Loucy (cell line): Measurements from ENCODE around the gene CCDC92B.
A peak's percentile ranks its signal among the peaks of the same experiment; 100 is the strongest.

Experiments used
- H2AFZ ChIP-seq: fragments of 200-600 bp; sonication (generic); 2 replicates; pipeline ENCODE4 v1.6.0; 2016; ENCODE audit warnings: antibody characterized with exemption, mild to moderate bottlenecking, low read length, moderate library complexity
- H3F3A ChIP-seq: fragments of 200-600 bp; 2 replicates; pipeline ENCODE4 v1.6.0; 2016; ENCODE audit warnings: antibody characterized with exemption, low read depth, mild to moderate bottlenecking
- H3K27me3 ChIP-seq: fragments of 200-600 bp; sonication (generic); 2 replicates; pipeline ENCODE4 v1.6.1; 2014; ENCODE audit warnings: low read length, mild to moderate bottlenecking; ENCODE audit not compliant: insufficient read depth, poor library complexity, severe bottlenecking
- H3K36me3 ChIP-seq: fragments of 200-600 bp; sonication (generic); 2 replicates; pipeline ENCODE4 v1.6.1; 2016; ENCODE audit warnings: low read length; ENCODE audit not compliant: insufficient read depth
- H3K4me1 ChIP-seq: fragments of 200-600 bp; sonication (generic); 2 replicates; pipeline ENCODE4 v1.5.1; 2014; ENCODE audit warnings: low read length, mild to moderate bottlenecking; ENCODE audit not compliant: insufficient read depth, poor library complexity, severe bottlenecking
- H3K4me2 ChIP-seq: fragments of 200-600 bp; sonication (generic); 2 replicates; pipeline ENCODE4 v1.6.0; 2014; ENCODE audit warnings: antibody characterized with exemption, low read length, low read depth, mild to moderate bottlenecking; ENCODE audit not compliant: poor library complexity, severe bottlenecking
- H3K4me3 ChIP-seq: fragments of 200-600 bp; sonication (generic); 2 replicates; pipeline ENCODE4 v1.5.1; 2014; ENCODE audit warnings: low read length, mild to moderate bottlenecking, mixed read lengths; ENCODE audit not compliant: poor library complexity, severe bottlenecking
- H3K79me2 ChIP-seq: fragments of 200-600 bp; sonication (generic); 2 replicates; pipeline ENCODE4 v1.6.1; 2014; ENCODE audit warnings: low read length; ENCODE audit not compliant: insufficient read depth
- H3K9ac ChIP-seq: fragments of 200-600 bp; sonication (generic); 2 replicates; pipeline ENCODE4 v1.6.0; 2014; ENCODE audit warnings: mild to moderate bottlenecking, low read depth, low read length, moderate library complexity; ENCODE audit not compliant: poor library complexity, severe bottlenecking
- H3K9me2 ChIP-seq: fragments of 200-600 bp; sonication (generic); replicated peaks from 2 replicates; pipeline ENCODE4 v1.6.1; 2016; ENCODE audit warnings: low read depth, low read length, mixed read lengths
- H3K9me3 ChIP-seq: fragments of 200-600 bp; sonication (generic); 2 replicates; pipeline ENCODE4 v1.6.1; 2014; ENCODE audit warnings: mild to moderate bottlenecking, antibody characterized with exemption, low read length, low read depth; ENCODE audit not compliant: insufficient read depth
- H4K20me1 ChIP-seq: fragments of 200-600 bp; sonication (generic); 2 replicates; pipeline ENCODE4 v1.6.0; 2014; ENCODE audit warnings: antibody characterized with exemption, low read length, mild to moderate bottlenecking; ENCODE audit not compliant: insufficient read depth, poor library complexity, severe bottlenecking
- EZH2phosphoT487 ChIP-seq: fragments of 200-600 bp; IDR thresholded peaks from 2 replicates; pipeline ENCODE4 v1.6.1; 2018; ENCODE audit warnings: antibody characterized with exemption, mild to moderate bottlenecking, moderate library complexity, borderline replicate concordance
- TF ChIP-seq, protein P1 (sequence below): fragments of 200-600 bp; sonication (generic); conservative IDR thresholded peaks from 2 replicates; pipeline ENCODE4 v1.5.1; 2014; ENCODE audit warnings: mild to moderate bottlenecking, antibody characterized with exemption, low read length

The CCDC92B gene

DNA sequence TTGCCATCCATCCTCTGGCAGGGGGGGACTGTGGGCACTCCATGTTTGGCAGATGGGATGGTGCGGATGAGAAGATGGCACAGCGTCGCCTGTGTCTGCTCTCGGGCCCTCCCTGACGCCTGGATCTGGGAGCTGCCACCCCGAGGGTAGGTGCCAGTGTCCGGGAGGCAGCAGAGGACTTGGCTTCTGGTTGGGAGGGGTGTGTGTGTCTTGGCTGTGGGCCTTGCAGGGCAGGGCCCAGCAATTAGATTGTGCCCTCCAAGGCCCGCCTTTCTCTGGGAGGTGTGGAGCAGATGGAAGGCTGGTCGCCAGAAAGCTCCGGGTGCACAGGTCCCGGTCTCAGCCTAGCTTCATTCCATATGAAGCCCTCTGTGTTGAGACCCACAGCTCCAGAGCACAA is 48.2 kb upstream of the CCDC92B start:
- H3K4me2 ChIP-seq, result peak overlapping the region; percentile 92
- H3K9ac ChIP-seq, result peak overlapping the region; percentile 83
- peaks cover 7% of the 10 kb centered on the region; the same call in 1 of the 2 replicates for H3K36me3 ChIP-seq
- H3K9me3 ChIP-seq, result no peaks in the 10 kb centered on the region
- no peaks in the 10 kb centered on the region for H3K27me3 ChIP-seq
- H3K4me1 ChIP-seq, result peaks cover 55% of the 10 kb centered on the region
- no peak for TF ChIP-seq EZH2phosphoT487
- TF ChIP-seq, protein P1, sequence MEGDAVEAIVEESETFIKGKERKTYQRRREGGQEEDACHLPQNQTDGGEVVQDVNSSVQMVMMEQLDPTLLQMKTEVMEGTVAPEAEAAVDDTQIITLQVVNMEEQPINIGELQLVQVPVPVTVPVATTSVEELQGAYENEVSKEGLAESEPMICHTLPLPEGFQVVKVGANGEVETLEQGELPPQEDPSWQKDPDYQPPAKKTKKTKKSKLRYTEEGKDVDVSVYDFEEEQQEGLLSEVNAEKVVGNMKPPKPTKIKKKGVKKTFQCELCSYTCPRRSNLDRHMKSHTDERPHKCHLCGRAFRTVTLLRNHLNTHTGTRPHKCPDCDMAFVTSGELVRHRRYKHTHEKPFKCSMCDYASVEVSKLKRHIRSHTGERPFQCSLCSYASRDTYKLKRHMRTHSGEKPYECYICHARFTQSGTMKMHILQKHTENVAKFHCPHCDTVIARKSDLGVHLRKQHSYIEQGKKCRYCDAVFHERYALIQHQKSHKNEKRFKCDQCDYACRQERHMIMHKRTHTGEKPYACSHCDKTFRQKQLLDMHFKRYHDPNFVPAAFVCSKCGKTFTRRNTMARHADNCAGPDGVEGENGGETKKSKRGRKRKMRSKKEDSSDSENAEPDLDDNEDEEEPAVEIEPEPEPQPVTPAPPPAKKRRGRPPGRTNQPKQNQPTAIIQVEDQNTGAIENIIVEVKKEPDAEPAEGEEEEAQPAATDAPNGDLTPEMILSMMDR, result no peak
- no peaks in the 10 kb centered on the region for H3F3A ChIP-seq
- H3K4me3 ChIP-seq, result peak overlapping the region; percentile 79
- H2AFZ ChIP-seq, result no peak overlapping the region
- H3K79me2 ChIP-seq, result peaks cover 85% of the 10 kb centered on the region
- H4K20me1 ChIP-seq, result peaks cover 31% of the 10 kb centered on the region
- no peaks in the 10 kb centered on the region for H3K9me2 ChIP-seq

DNA sequence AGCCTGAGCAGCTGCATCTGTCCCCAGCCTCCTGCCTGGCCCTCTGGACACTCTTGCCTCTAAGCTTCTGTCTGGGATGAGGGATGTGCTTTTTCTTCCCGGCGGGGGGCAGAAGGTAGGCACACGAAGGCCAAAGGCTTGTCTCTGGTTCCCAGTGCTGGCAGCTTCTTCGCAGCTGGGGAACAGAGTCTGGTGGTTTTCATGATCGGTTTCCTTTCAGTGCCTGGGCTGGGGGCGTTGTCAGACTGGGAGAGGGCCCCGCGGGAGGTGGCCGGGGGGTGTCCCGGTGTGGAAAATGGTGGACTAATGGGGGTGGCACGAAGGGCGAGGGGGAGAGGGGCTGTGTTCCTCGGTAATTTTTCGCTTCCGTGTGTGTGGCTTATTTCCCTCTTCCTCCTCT is 47.8 kb upstream of the CCDC92B start:
- Histone ChIP-seq H3K4me3 (peak overlapping the region; percentile 79), H3K36me3 (peaks cover 7% of the 10 kb centered on the region; the same call in 1 of the 2 replicates), H3K27me3 (no peaks in the 10 kb centered on the region), H3K79me2 (peaks cover 84% of the 10 kb centered on the region), H3K9me3 (no peaks in the 10 kb centered on the region), H3F3A (no peaks in the 10 kb centered on the region), H2AFZ (no peak overlapping the region), H4K20me1 (peaks cover 30% of the 10 kb centered on the region), H3K4me2 (peak overlapping the region; percentile 92), H3K9ac (peak overlapping the region; percentile 83), H3K4me1 (peaks cover 59% of the 10 kb centered on the region), H3K9me2 (no peaks in the 10 kb centered on the region)
- TF ChIP-seq, protein P1, result no peak
- no peak for TF ChIP-seq EZH2phosphoT487

DNA sequence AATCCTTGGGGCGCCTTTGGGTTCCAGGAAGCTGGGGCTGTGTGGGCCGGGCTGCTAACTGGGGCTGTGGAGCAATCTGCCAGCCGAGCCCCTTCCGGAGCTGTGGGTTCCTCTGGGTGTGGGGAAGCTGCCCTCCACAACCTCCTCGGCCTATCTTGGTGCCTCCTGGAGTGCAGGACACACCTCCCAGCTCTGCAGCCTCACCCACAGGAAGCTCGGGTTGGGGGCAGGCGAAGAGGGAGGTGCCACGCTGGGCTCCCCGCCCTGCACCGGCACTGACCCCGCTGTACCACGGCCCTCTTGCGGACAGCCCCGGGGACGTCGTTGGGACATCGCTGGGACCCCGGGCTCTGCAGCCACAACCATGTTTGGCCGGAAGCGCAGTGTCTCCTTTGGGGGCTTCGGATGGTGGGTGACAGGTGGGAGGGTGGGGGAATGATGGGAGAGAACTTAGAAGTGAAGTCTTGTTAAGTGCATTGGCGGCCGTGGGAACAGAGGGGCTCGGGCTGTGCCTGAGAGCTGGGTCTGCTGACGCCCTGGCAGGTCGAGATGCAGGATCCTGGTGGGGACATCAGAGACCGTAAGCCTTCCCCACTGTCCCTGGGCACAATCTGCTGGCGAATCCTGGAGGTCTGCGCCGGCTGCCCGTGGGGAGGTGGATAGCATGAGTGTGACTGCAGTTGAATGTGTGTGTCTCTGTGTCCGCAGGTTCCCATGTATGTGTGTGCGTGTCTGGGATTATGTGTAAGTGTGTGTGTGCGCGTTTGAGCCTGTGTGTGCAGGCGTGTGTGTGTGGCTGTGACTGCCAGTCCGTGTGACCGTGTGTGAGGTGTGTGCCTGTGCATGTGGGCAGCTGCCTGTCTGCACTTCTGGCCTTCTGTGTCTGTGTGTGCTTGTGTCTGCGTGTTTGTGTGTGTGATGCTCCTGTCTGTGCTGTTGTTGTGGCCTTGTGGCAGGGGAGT is 47.0 kb upstream of the CCDC92B start, which contains the start of gene RAP1GAP2:
TSS of gene RAP1GAP2 (plus strand) at position 275 of the 962 bp plus-strand sequence. CDS start at position 365, 90 bp downstream.
- no peaks in the 10 kb centered on the region; the same call in 1 of the 2 replicates for H3F3A ChIP-seq
- no peak within 1 kb of the TSS for H2AFZ ChIP-seq
- no peaks in the 10 kb centered on the region for H3K9me3 ChIP-seq
- H4K20me1 ChIP-seq, result peaks cover 30% of the 10 kb centered on the region
- H3K9ac ChIP-seq, result peak within 1 kb of the TSS; percentile 83
- peaks cover 64% of the 10 kb centered on the region for H3K4me1 ChIP-seq
- peak within 1 kb of the TSS; percentile 95 for H3K4me2 ChIP-seq
- H3K9me2 ChIP-seq, result no peaks in the 10 kb centered on the region
- TF ChIP-seq, protein P1, result peak; percentile 55
- no peak for TF ChIP-seq EZH2phosphoT487
- H3K4me3 ChIP-seq, result peak within 1 kb of the TSS; percentile 79
- peaks cover 80% of the 10 kb centered on the region for H3K79me2 ChIP-seq
- peaks cover 1% of the 10 kb centered on the region; the same call in 1 of the 2 replicates for H3K36me3 ChIP-seq
- H3K27me3 ChIP-seq, result no peaks in the 10 kb centered on the region
